ENCODE results near the gene SAMD14.

GRCh38 chr17:50129353-50129727 lies 620 bp downstream of the SAMD14 start:
- no peak for TF ChIP-seq CTCF (conservative IDR thresholded peaks at IDR 0.05)
- no peak for TF ChIP-seq ZFX (IDR thresholded peaks at IDR 0.05)

All from C4-2B (cell line).